Activated CD4-positive, alpha-beta T cell treated with anti-CD3 and anti-CD28 coated beads for 24 hours (primary cell): ENCODE measurements around the gene CAPN12.

Source experiments
- DNase-seq, 2 donors: peaks; one replicate each; pipeline ENCODE4 v3.0.0-alpha.2; 2020; ENCODE audit warnings: low read depth in 2 of 2

CAPN12 gene

DNA sequence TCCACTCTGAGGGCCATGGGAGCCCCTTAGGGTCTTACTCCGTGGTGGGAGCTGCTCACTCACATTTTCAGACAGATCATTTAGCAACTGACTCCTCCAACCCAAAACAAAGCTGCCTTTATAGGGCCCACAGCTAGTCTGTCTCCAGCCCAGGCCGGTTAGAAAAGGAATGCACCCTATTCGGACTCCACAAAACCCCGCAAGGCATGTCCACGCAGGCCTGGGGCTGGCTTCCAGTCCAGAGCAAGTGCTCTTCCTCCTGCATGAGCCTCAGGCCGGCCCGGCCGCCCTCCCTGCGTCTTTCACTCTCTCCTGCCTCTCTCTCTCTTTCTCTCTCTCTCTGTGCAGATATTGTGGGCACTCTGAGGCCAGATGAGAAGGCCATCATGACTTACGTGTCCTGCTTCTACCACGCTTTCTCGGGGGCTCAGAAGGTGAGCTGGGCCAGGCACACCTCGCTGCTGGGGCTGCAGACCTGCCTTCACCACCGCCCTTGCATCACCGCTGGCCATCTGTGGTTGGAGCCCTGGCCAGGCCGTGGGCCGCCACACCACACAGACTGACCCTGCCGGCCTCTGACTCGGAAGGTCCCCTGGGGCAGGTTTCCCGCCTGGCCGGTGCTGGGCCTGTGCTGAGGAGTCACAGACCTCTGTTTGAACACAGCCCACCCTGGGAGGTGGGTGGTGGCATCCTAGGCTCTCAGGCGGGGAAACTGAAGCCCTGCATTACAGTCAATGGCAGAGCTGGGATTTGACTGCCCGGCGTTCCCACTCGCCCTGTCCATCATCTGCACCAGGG lies 33.1 kb downstream of the CAPN12 start:
- no peak for DNase-seq

DNA sequence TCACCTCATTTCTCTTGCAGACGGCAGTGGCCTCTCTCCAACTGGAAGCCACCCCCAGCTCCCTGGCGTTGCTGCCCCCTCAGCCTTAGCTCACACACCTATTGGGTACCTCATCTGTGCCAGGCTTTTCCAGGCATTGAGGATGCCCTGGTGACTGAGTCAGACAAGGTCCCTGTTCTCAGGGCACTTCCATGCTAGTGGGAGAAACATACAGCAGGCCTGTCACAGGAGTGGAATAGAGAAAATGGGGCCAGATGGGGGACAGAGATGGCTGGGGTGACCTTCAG lies 33.9 kb downstream of the CAPN12 start:
- DNase-seq: no peak

DNA sequence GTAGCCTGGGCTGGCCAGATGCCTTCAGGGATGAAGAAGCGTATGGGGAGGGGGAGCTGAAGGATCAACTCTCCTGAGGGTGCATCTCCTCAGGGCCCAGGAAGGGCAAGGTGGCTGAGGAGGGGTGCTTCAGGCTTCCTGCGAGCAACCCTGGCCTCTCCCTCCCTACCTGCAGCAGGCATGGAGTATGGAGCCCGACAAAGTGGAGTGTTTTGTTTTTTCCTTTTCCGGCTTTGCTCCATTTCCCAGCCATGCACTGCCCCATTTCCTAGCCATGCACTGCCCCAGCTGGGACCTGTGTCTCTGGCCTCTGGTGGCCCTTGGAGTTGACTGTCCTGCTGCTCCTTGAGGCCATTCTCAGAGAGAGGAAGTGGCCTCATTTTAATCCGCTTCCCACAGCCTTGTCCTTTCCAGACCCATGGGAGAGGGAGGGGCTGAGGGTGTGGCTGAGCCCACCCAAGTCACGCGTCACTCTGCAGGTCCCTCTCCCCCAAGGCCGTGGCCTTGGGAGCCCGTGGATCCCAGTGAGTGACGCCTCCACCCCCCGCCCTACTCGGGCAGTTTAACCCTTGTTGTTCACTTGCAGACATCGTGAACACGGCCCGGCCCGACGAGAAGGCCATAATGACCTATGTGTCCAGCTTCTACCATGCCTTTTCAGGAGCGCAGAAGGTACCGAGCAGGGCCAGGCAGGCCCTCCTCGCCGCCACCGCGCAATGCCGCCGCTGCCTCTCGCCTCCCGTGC lies 34.4 kb downstream of the CAPN12 start:
- no peak for DNase-seq

DNA sequence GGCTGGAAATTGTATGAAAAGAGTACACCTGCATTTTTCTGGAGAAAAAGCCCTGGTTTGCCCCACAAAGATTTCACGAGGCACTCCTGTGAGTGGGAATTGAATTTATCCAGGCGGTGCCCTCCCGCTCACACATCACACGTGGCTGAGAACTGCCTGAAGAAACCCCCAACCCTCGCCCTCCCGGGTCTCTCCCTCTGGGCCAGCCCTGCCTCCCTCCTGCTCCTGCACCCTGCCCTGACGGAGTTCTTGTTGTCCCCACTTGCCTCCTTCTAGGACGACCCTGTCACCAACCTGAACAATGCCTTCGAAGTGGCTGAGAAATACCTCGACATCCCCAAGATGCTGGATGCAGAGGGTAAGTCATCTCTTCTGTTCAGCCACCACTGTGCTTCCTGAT lies 35.2 kb downstream of the CAPN12 start:
- no peak for DNase-seq

DNA sequence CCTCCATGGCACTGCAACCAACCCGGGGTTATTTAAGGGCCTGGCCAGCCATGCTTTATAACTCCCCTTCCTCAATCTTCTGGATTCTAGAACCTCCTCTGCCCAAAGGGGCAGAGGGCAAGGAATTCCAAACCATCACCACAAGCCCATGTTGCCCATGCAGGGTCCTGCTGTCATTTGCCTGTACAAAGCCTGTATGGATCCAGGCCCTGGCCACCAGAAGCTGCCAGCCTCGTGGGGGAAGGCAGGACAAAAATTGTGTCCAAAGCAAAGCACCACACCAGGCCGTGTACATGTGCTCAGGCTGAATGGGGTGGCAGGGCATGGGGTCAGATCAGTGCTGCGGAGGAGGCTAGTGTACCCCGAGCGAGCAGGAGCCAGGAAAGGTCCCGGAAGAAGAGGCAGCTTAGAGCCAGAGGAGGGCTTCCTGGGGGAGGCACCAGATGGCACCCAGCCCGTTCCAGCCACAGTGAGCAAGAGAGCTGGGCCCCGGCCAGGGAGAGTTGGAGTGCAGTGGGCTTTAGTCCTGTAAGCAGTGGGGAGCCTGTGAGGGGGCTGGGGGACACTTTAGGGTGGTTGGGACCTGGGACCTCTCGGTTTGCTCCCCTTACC lies 35.8 kb downstream of the CAPN12 start:
- no peak for DNase-seq

DNA sequence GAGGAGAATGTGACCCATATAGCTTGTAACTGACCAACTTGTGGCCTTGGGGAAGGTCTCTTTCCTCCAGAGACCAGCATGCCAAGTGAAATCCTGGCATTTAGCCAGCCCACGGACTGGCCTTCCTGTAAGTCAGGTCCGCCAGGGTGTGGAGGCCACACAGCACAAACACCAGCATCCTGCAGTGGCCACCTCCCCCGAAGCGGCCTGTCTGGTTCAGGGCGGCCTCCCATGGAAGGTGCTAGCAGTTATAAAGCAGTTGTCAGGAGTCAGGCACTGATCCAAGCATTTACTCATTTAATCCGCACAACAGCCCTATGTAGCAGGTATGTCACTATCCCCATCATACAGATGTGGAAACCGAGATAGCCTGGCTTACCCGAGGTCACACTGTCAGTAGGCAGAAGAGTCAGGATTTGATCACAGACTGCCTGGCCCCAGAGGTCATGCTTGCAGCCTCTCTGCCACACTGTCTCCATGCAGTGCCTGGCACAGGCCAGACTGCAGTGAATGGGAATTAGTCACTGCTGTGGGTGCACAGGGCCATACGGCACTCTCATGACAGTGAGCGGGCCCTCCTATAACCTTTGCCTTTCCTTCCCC lies 36.7 kb downstream of the CAPN12 start:
- no peak for DNase-seq

DNA sequence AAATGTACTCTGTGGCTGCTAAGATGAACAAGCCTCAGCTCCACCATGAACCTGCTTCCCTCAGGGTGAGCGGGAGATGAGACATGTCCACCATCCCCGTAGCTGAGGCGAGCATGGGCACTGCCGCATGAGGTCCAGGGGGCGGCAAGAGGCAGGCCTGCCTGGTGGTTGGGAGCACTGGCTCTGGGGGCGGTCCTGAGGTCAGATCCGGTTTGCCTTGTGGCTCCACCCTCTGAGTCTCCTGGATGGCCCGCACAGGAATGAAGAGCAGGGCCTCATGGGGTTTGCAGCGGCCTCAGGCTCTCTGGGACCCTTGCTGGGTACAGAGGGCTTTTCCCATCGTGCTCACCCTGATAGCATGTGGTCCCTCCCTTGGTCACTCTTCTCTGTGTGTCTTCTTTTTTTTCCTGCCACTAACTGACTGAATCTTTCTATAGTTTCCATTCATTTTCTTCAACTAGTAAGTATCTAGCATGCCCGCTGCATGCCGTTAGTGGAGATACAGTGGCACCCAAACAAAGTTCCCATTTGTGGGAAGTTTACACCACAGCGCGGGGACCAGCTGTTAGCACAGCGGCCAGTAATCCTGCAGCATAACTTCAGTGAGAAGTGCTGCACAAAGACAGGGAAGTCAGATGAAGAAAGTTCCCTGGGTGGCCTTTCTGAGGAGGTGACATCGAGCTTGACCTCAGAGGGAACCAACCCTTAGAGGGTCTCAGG lies 37.3 kb downstream of the CAPN12 start:
- no peak for DNase-seq

DNA sequence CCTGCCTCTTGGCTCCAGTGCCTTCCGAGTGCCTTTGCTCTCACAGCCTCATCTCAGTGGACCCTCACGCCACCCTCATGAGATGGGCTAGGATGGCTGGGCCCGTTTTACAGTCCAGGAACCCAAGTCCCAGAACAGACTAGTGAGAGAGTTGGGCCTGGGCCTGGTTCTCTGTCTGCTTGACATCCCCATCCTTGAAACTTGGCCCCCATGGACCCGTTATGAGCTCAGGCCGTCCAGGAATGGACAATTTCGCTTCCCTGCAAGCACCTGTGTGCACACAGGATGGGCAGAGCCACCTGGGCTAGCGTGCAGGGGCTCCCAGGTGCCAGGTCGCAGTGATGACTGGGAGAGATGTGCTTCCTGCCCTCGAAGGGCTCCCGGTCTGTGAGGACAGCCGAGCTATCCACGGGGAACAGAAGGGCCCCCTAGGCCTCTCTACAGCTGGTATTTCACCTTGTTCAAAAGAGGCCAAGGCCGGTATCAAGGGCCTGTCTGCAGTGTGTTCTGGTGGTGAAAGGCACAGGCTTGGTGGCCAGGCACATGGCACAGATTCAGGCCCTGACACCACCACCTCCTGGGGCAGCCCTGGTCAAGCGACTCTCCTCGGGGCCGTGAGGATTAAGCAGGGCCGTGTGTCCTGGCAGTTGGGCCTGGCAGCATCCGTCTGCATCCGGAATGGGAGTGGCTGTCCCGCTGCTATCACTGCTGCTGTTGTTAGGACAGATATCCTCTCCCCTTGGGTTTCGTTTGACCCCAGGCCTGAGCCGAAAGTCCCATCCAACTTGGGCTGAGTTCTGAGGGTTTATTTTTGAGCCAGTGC lies 38.9 kb downstream of the CAPN12 start:
- DNase-seq: no peak

DNA sequence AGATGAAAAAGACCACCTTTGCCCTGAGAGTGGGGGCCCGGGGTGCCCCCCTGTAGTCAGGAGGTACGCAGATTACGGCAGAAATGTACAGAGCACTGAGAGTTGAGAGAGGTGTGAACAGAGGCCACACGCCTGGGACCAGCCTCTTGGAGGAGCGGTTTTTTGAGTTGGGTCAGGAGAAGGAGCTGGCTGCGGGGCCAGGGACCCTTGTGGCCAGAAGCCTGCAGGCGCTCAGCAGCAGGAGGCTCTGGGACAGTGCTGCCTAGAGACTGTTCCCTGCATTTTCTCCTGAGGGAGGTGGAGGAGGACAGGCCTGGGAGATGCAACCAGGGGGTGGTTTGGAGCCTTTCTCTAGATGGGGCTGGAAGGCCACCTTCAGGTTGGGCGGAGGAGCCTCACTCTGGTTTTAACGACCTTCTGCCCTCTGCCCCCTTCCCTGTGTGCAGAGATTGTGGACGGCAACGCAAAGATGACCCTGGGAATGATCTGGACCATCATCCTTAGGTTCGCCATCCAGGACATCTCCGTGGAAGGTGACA lies 39.7 kb downstream of the CAPN12 start:
- DNase-seq: no peak

DNA sequence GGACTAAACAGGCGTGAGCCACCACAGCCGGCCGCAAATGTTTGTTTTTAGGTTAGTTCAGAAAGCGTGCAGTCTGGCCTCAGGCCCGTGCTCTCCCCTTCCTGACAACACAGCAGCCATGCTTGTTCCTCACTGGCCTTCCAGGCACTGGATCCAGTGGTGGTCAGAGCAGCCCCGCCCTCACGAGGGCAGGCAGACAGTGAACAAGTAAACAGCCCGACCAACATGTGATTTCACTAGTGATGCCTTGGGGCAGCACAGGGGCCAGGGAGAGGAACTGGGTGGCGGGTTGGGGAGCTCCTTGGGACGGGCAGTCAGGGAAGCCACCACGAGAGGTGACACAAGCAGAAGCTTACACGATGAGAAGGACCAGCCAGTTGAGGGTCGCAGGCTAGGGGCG lies 40.8 kb downstream of the CAPN12 start:
- no peak for DNase-seq

DNA sequence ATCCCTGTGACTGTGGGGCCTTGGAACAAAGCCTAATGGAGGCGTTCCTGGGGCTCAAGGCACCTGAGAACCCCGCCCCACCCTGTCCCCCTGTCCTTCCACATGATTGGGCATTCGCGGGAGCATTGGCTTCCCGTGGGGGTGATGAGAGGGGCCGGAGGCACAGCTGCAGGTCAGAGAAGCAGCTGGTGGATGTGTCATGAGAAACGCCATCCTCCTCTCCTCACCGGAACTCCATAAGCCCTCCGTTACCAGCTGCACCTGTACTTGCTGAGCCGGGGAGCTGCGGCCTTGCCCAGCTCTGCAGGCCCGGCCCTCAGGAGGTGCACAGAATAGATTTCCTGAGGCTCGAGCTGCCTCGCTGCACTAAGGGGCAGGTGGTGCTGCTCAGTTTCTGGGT lies 42.0 kb downstream of the CAPN12 start:
- no peak for DNase-seq

DNA sequence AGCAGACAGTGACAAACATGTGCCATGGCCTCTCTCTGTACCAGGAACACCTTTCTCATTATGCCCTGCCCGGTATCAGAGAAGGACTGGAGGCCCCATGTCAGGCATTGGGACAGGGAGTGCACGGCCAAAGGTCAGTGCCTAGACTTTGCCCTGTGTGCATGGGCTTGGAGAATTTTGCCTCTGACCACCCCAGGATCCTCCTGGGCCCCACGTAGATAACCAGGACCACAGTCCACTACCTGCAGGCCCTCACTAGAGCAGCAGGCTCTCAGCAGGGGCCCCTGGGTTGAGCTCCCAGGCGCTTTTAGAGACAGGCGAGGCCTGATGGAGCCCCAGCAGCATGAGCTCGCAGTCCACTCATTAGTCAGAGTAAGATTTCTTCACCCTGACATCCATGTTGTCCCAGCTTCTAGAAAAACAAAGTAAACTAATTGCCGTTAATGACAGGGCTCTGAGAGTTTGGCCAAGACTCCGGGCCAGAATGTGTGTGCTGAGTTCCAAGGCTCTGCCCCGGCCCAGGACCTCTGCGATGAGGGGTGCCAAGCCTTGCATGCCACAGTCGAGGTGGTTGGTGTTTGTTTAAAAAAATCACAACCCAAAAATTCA lies 42.7 kb downstream of the CAPN12 start:
- no peak for DNase-seq

DNA sequence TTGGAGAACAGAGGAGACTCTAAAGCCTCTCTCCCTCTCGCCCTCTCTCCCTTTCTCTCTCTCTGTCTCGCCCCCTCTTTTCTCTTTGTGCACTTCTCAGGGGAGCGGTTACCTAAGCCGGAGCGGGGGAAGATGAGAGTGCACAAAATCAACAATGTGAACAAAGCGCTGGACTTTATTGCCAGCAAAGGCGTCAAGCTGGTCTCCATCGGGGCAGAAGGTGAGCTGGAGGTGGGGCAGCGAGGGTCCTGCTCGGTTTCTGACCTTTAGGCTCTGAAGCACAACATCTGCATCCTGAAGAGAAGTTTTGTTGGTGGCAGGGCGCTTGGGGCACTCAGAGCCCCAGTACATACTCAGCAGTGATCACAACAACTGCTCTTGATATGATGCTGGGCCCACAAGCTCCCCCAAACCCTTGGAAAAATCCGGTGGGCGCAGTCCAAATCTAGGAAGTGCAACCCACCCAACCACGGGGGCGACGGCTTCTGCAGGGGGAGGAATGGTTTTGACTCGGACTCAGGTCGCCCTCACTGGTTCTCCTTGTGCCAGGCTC lies 43.3 kb downstream of the CAPN12 start:
- no peak for DNase-seq

DNA sequence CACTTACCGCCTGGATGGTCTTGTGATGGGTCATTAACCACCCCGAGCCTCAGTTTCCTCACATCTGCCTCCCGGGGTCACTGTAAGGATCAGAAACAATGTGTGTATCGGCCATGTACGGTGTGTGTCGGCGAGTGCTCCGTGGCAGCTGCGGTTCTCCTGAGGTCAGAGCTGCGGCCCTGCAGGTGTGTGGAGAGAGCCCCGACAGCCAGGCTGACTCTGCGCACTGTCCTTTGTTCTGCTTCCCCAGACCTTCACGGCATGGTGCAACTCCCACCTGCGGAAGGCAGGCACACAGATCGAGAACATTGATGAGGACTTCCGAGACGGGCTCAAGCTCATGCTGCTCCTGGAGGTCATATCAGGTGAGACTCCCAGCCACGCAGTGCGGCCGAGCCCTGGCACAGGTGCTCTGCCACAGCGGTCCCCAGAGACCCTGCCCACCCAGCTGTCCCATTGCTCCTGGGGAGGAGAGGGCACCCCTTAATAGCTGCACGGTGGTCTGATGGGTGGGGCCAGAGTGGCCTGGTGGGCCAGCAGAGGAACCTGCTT lies 43.8 kb downstream of the CAPN12 start:
- DNase-seq: no peak

DNA sequence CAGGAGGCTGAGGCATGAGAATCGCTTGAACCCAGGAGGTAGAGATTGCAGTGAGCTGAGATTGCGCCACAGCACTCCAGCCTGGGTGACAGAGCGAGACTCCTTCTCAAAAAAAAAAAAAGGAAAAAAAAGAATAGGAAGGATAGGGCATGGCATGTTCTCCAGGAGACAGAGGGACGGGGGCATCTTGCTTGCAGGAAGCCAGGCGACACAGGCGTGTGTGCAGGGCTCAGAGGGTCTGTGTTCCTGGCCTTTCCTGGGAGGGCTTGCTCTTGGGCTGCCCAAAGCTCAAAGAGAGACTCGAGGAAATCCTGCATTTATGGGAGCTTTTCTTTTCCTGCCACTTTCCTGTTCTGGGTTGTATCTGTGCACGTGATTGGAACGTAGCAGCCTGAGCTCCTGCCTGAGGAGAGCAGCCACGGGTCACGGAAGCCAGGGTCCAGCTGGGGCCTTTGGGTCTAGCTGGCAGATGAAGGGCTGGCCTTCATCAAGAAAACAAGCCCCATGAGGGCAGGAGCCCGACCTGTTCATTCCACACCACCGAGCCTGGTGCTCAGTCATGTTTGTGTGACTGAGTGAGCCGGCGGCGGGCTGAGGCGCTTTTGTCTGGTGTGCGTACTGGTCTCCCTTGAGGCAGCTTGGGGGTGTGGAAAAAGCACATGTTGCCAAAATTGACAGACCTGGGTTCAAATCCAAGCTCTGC lies 44.5 kb downstream of the CAPN12 start:
- DNase-seq: no peak

DNA sequence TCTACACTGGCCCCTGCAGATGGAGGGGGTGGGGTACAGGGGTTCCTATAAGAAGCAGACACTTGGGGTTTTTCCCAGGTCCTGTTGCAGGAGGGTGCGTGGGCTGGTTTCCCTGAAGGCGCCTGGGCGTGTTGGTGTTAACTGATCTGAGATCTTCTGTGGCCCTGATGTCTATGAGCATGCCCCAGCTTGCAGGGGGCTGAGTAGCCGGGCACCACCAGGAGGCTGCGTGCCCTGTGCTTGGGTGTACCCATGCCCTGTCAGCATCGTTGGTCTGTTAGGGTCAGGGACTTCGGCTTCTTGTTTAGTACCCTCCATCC lies 45.3 kb downstream of the CAPN12 start:
- DNase-seq: no peak

DNA sequence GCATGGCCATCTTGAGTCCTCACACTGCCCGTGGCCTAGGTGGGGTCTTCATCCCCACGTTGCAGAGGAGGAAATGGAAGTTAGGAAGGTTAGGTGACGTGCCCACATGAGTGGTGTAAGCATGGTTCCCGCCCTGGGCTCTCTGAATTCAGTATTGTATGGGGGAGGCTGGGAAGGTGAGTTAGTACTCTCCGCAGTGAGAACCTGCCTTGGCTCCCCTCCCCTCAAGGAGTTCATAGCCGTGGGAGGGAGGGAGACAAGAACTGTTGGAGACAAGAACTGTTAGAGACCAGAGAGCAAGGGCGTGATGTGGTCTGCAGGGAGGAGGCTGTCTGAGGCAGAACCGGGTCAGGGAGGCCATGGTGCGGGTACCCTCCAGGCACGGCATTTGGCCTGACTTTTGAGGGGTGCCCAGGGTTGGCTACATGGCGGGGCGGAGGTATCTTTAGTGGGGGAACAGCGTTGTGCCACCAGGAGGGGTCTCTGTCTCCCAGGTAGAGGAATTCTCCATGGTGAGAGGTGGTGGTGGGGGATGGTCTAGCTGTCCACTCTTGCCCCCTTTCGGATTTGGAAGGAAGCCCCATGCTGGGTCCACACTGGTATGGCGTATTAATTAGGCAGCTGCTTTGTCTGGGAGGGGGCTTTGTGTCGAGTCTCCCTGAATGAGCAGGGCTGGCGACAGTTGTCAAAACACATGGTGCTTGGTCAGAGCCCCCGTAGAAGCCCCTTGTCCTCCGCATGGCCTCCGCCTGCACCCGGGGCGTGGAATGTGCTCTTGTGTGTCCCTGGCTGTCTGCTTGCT lies 45.8 kb downstream of the CAPN12 start:
- DNase-seq: no peak

DNA sequence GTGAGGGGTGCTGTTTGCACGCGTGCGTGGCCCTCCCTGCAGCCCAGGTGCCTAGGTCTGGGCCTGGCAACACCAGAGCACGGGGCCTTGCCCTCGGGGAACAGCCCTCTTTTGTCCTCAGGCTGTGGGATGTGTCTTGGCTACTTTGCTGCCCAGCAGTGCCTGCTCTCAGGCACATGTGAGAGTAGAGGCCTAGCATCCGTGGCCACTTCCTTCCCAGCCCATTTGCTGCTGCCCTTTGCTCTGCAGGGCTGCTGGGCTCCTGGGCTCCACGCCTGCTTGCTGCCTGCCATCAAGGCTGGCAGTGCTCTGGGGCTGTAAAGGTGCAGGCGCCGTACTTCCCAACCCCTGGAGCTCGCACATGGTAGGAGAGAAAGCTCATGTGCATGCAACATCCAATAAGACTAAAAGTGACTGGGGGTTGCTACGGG lies 46.6 kb downstream of the CAPN12 start:
- DNase-seq: no peak

DNA sequence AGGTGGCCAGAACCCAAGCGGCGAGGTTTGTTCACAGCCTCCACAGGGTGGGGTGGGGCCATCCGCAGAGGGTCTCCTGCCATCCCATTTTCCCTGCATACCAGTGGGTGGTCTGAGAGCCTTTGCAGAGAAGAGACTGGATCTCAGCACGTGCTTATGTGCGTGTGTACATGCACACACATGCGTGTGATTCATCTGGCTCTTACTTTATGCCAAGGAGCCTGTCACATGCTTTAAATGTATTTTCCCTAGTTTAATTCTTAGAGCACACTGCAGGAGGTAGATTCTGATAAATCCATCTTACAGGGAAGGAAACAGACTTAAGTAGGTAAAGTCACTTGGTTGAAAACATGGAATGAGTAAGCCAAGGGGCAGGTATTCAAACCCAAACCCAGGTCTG lies 47.1 kb downstream of the CAPN12 start:
- DNase-seq: no peak
